ENCODE measurements around the gene FAM120B.

Gene FAM120B

GRCh38 chr6:170295510-170296422, 10.8 kb upstream of the FAM120B start:
- H3K4me1 Mint-ChIP-seq = peaks cover 34% of the 10 kb centered on the region
- CTCF ChIA-PET = no interaction called here
- H3K9me3 Mint-ChIP-seq = no peaks in the 10 kb centered on the region
- H3K27ac Mint-ChIP-seq = no peak overlapping the region
- DNase-seq = peak; percentile 57
- peaks cover 99% of the 10 kb centered on the region for H3K27me3 Mint-ChIP-seq
- H3K4me3 Mint-ChIP-seq = peak overlapping the region; percentile 64
- peaks cover 2% of the 10 kb centered on the region for H3K36me3 Mint-ChIP-seq

- DNase-seq = no peak
- peaks cover 99% of the 10 kb centered on the region for H3K27me3 Mint-ChIP-seq
- no peak overlapping the region for H3K4me3 Mint-ChIP-seq
- peaks cover under 1% of the 10 kb centered on the region for H3K9me3 Mint-ChIP-seq
- no peak overlapping the region for H3K27ac Mint-ChIP-seq
- H3K36me3 Mint-ChIP-seq = peaks cover 5% of the 10 kb centered on the region
- CTCF ChIA-PET = no interaction called here
- peaks cover 34% of the 10 kb centered on the region for H3K4me1 Mint-ChIP-seq
These were observed 10.2 kb upstream of the FAM120B start for GRCh38 chr6:170296423-170296745.

GRCh38 chr6:170296746-170297575, 9.6 kb upstream of the FAM120B start:
- Mint-ChIP-seq H3K4me1 (peaks cover 31% of the 10 kb centered on the region), H3K27ac (no peak overlapping the region), H3K27me3 (peaks cover 99% of the 10 kb centered on the region), H3K4me3 (no peak overlapping the region), H3K36me3 (peaks cover 8% of the 10 kb centered on the region), H3K9me3 (peaks cover 6% of the 10 kb centered on the region)
- CTCF ChIA-PET = interaction anchor here (0.6 kb wide), 1 partner anchor 9 kb away, joined by 3 read pairs; no protein-coding TSS in a partner anchor
- DNase-seq = no peak

- Mint-ChIP-seq H3K27me3 (peaks cover 97% of the 10 kb centered on the region), H3K4me1 (peaks cover 23% of the 10 kb centered on the region), H3K36me3 (peaks cover 11% of the 10 kb centered on the region), H3K27ac (no peak overlapping the region), H3K9me3 (peaks cover 6% of the 10 kb centered on the region), H3K4me3 (no peak overlapping the region)
- DNase-seq = no peak
- CTCF ChIA-PET = interaction anchor here (0.6 kb wide), 1 partner anchor 8 kb away, joined by 3 read pairs; no protein-coding TSS in a partner anchor
These were observed 8.8 kb upstream of the FAM120B start for GRCh38 chr6:170297576-170298330.

- no peak for DNase-seq
- CTCF ChIA-PET = interaction anchor here (0.7 kb wide), 1 partner anchor 229 kb away, joined by 3 read pairs; no protein-coding TSS in a partner anchor
- peaks cover 11% of the 10 kb centered on the region for H3K36me3 Mint-ChIP-seq
- no peak overlapping the region for H3K27ac Mint-ChIP-seq
- peaks cover 14% of the 10 kb centered on the region for H3K4me1 Mint-ChIP-seq
- H3K27me3 Mint-ChIP-seq = peaks cover 92% of the 10 kb centered on the region
- H3K9me3 Mint-ChIP-seq = peaks cover 6% of the 10 kb centered on the region
- no peak overlapping the region for H3K4me3 Mint-ChIP-seq
These were observed 7.9 kb upstream of the FAM120B start for GRCh38 chr6:170298688-170299087.

GRCh38 chr6:170301184-170301583, 5.4 kb upstream of the FAM120B start:
- DNase-seq = no peak
- peaks cover 80% of the 10 kb centered on the region for H3K27me3 Mint-ChIP-seq
- H3K27ac Mint-ChIP-seq = no peak overlapping the region
- CTCF ChIA-PET = interaction anchor here (1.2 kb wide), 1 partner anchor 10 kb away, joined by 5 read pairs; no protein-coding TSS in a partner anchor
- peaks cover 5% of the 10 kb centered on the region for H3K4me1 Mint-ChIP-seq
- no peak overlapping the region for H3K4me3 Mint-ChIP-seq
- peaks cover 11% of the 10 kb centered on the region for H3K36me3 Mint-ChIP-seq
- H3K9me3 Mint-ChIP-seq = peaks cover 6% of the 10 kb centered on the region

GRCh38 chr6:170305805-170306323, 694 bp upstream of the FAM120B start:
- CTCF ChIA-PET = interaction anchor here (0.7 kb wide), 1 partner anchor 8 kb away, joined by 3 read pairs; no protein-coding TSS in a partner anchor
- Mint-ChIP-seq H3K4me1 (peaks cover 32% of the 10 kb centered on the region), H3K27me3 (peaks cover 34% of the 10 kb centered on the region), H3K27ac (peak overlapping the region; percentile 52), H3K4me3 (peak overlapping the region; percentile 98), H3K9me3 (peaks cover 6% of the 10 kb centered on the region), H3K36me3 (peaks cover 25% of the 10 kb centered on the region)
- no peak for DNase-seq

GRCh38 chr6:170307080-170307545, 555 bp downstream of the FAM120B start:
- peak overlapping the region; percentile 93 for H3K27ac Mint-ChIP-seq
- H3K4me1 Mint-ChIP-seq = peaks cover 34% of the 10 kb centered on the region
- H3K36me3 Mint-ChIP-seq = peaks cover 20% of the 10 kb centered on the region
- H3K9me3 Mint-ChIP-seq = no peaks in the 10 kb centered on the region
- CTCF ChIA-PET = interaction anchor here (0.6 to 1.2 kb wide), 2 partner anchors 90 to 241 kb away, joined by 3 to 4 read pairs; no protein-coding TSS in a partner anchor
- peaks cover 22% of the 10 kb centered on the region for H3K27me3 Mint-ChIP-seq
- H3K4me3 Mint-ChIP-seq = peak overlapping the region; percentile 98
- no peak for DNase-seq

- no peak for DNase-seq
- H3K36me3 Mint-ChIP-seq = peaks cover 17% of the 10 kb centered on the region
- peaks cover 36% of the 10 kb centered on the region for H3K4me1 Mint-ChIP-seq
- CTCF ChIA-PET = no interaction called here
- no peaks in the 10 kb centered on the region for H3K9me3 Mint-ChIP-seq
- H3K4me3 Mint-ChIP-seq = peak overlapping the region; percentile 50
- H3K27ac Mint-ChIP-seq = no peak overlapping the region
- peaks cover 14% of the 10 kb centered on the region for H3K27me3 Mint-ChIP-seq
These were observed 2.2 kb downstream of the FAM120B start for GRCh38 chr6:170308761-170309160.

GRCh38 chr6:170311696-170312095, 5.1 kb downstream of the FAM120B start:
- peaks cover 32% of the 10 kb centered on the region for H3K4me1 Mint-ChIP-seq
- no peaks in the 10 kb centered on the region for H3K9me3 Mint-ChIP-seq
- no peak for DNase-seq
- CTCF ChIA-PET = no interaction called here
- H3K27ac Mint-ChIP-seq = no peak overlapping the region
- no peak overlapping the region for H3K4me3 Mint-ChIP-seq
- H3K36me3 Mint-ChIP-seq = peaks cover 24% of the 10 kb centered on the region
- H3K27me3 Mint-ChIP-seq = no peaks in the 10 kb centered on the region

- Mint-ChIP-seq H3K36me3 (peaks cover 23% of the 10 kb centered on the region), H3K27ac (no peak overlapping the region), H3K27me3 (no peaks in the 10 kb centered on the region), H3K4me3 (no peak overlapping the region), H3K9me3 (no peaks in the 10 kb centered on the region), H3K4me1 (peaks cover 22% of the 10 kb centered on the region)
- no peak for DNase-seq
- CTCF ChIA-PET = no interaction called here
These were observed 6.3 kb downstream of the FAM120B start for GRCh38 chr6:170312876-170313275.

- Mint-ChIP-seq H3K27ac (no peak overlapping the region), H3K27me3 (no peaks in the 10 kb centered on the region), H3K4me3 (no peak overlapping the region), H3K9me3 (no peaks in the 10 kb centered on the region), H3K4me1 (peaks cover 12% of the 10 kb centered on the region), H3K36me3 (peaks cover 22% of the 10 kb centered on the region)
- CTCF ChIA-PET = no interaction called here
- no peak for DNase-seq
These were observed 7.2 kb downstream of the FAM120B start for GRCh38 chr6:170313716-170314295.

- H3K4me1 Mint-ChIP-seq = peaks cover 9% of the 10 kb centered on the region
- CTCF ChIA-PET = no interaction called here
- no peak overlapping the region for H3K27ac Mint-ChIP-seq
- no peak overlapping the region for H3K4me3 Mint-ChIP-seq
- no peaks in the 10 kb centered on the region for H3K9me3 Mint-ChIP-seq
- no peaks in the 10 kb centered on the region for H3K27me3 Mint-ChIP-seq
- H3K36me3 Mint-ChIP-seq = peaks cover 29% of the 10 kb centered on the region
- no peak for DNase-seq
These were observed 8.4 kb downstream of the FAM120B start for GRCh38 chr6:170314983-170315382.
